Thoracic aorta (tissue), 2 donors: ENCODE data around the gene PLCL2. TPM values are rescaled to one million over a fixed set of nuclear protein-coding genes. Genes with fewer than 3 reads are reported as not detected.
A peak's percentile ranks its signal among the peaks of the same experiment; 100 is the strongest.

Experiments used
- ATAC-seq: fragments of 150-250 bp; one replicate; pipeline ENCODE4 v1.8.0; 2017; ENCODE audit warnings: low read depth; ENCODE audit not compliant: insufficient number of reproducible peaks, low FRiP score
- DNase-seq: peaks from one replicate; pipeline ENCODE4 v3.0.0-alpha.2; 2020; ENCODE audit warnings: low spot score
- H3K27ac ChIP-seq, 2 donors: fragments of 200-600 bp; sonication (generic); 1 replicate in 1 of 2; 2 replicates in 1 of 2; pipeline ENCODE4 v1.5.1; 2016; ENCODE audit warnings: mild to moderate bottlenecking in 2 of 2, moderate library complexity in 2 of 2
- H3K27me3 ChIP-seq: fragments of 200-600 bp; sonication (generic); replicated peaks from 2 replicates; pipeline ENCODE4 v1.6.0; 2016; ENCODE audit warnings: mild to moderate bottlenecking; ENCODE audit not compliant: insufficient read depth
- H3K36me3 ChIP-seq: fragments of 200-600 bp; sonication (generic); one replicate; pipeline ENCODE4 v1.5.1; 2016
- H3K4me1 ChIP-seq, 2 donors: fragments of 200-600 bp; sonication (generic); 1 replicate in 1 of 2; 2 replicates in 1 of 2; pipeline versions ENCODE4 v1.5.1 to v1.6.0; 2016; ENCODE audit warnings: low read depth in 2 of 2, mild to moderate bottlenecking in 1 of 2; ENCODE audit not compliant: control insufficient read depth in 1 of 2
- H3K4me3 ChIP-seq: fragments of 200-600 bp; sonication (generic); 2 replicates; pipeline ENCODE4 v1.5.1; 2016; ENCODE audit warnings: mild to moderate bottlenecking
- H3K9me3 ChIP-seq: fragments of 200-600 bp; sonication (generic); 2 replicates; pipeline ENCODE4 v1.5.1; 2016
- total RNA-seq, 2 donors: library from RNA; depleted of rRNA; stranded (reverse); fragments of >200 nt; gene quantifications; one replicate each; pipeline versions ENCODE4 v1.1.0 to v1.2.3, GENCODE V29; 2016
- TF ChIP-seq, protein P1 (sequence below): fragments of 200-600 bp; sonication (generic); IDR thresholded peaks from one replicate; pipeline ENCODE4 v1.5.1; 2019; ENCODE audit warnings: antibody characterized with exemption

The PLCL2 gene
- total RNA-seq, 2 donors from 2014 or later: 6.9 to 17.1 TPM

- TF ChIP-seq, protein P1, sequence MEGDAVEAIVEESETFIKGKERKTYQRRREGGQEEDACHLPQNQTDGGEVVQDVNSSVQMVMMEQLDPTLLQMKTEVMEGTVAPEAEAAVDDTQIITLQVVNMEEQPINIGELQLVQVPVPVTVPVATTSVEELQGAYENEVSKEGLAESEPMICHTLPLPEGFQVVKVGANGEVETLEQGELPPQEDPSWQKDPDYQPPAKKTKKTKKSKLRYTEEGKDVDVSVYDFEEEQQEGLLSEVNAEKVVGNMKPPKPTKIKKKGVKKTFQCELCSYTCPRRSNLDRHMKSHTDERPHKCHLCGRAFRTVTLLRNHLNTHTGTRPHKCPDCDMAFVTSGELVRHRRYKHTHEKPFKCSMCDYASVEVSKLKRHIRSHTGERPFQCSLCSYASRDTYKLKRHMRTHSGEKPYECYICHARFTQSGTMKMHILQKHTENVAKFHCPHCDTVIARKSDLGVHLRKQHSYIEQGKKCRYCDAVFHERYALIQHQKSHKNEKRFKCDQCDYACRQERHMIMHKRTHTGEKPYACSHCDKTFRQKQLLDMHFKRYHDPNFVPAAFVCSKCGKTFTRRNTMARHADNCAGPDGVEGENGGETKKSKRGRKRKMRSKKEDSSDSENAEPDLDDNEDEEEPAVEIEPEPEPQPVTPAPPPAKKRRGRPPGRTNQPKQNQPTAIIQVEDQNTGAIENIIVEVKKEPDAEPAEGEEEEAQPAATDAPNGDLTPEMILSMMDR: no peak
- H3K27ac ChIP-seq: no peak overlapping the region
- ATAC-seq (no peak), DNase-seq (no peak)
- H3K4me1 ChIP-seq: peaks cover 2 to 5% of the 10 kb centered on the region in 2 donors
- H3K27me3 ChIP-seq: no peaks in the 10 kb centered on the region
- no peaks in the 10 kb centered on the region for H3K36me3 ChIP-seq
- no peak overlapping the region for H3K4me3 ChIP-seq
- H3K9me3 ChIP-seq: no peaks in the 10 kb centered on the region
These were observed 136.9 kb downstream of the PLCL2 start for GRCh38 chr3:17021614-17022013.

- Histone ChIP-seq H3K27me3 (no peaks in the 10 kb centered on the region), H3K9me3 (no peaks in the 10 kb centered on the region), H3K36me3 (no peaks in the 10 kb centered on the region), H3K4me3 (no peak overlapping the region), H3K4me1 (peaks cover 9 to 15% of the 10 kb centered on the region in 2 donors), H3K27ac (no peak overlapping the region)
- ATAC-seq (no peak), DNase-seq (no peak)
- TF ChIP-seq, protein P1: no peak
These were observed 138.4 kb downstream of the PLCL2 start for GRCh38 chr3:17023006-17023664.

DNA sequence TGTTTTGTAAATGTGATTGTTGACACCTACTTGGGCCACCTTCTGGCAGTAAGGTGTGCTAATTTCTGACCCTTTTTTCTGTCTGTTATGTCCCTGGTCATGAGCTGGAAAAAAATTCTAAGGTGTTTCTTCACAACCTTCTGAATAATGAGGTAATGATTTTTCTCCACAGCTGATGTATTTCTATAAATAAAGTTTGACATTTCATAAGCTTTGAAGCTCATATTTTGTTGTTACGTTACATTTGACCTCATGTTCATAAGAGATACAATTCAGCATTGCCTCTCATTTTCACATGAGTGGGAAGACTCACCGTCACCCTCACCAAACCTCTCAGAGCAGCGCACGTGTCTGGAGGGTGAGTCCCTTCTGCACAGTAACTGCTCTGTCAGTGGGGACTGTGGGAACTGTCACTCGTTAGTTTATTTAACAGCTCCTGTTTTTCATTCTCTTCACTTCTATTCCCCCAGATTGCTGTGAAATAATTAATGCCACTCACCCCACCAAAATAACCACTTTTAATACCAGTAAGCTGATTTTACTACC, 140.9 kb downstream of the PLCL2 start:
- ATAC-seq: no peak
- no peaks in the 10 kb centered on the region for H3K36me3 ChIP-seq
- H3K27ac ChIP-seq: no peak overlapping the region
- peaks cover 9 to 19% of the 10 kb centered on the region in 2 donors for H3K4me1 ChIP-seq
- no peaks in the 10 kb centered on the region for H3K27me3 ChIP-seq
- no peak overlapping the region for H3K4me3 ChIP-seq
- no peaks in the 10 kb centered on the region for H3K9me3 ChIP-seq
- DNase-seq: no peak
- TF ChIP-seq, protein P1: no peak

- H3K27me3 ChIP-seq: no peaks in the 10 kb centered on the region
- ATAC-seq: peak; percentile 78
- DNase-seq: no peak
- H3K36me3 ChIP-seq: no peaks in the 10 kb centered on the region
- peak overlapping the region; percentile 34 to 55 for H3K27ac ChIP-seq
- TF ChIP-seq, protein P1: no peak
- H3K4me3 ChIP-seq: peak overlapping the region; percentile 61
- peaks cover 9 to 19% of the 10 kb centered on the region in 2 donors for H3K4me1 ChIP-seq
- H3K9me3 ChIP-seq: no peaks in the 10 kb centered on the region
These were observed 142.6 kb downstream of the PLCL2 start for GRCh38 chr3:17027318-17027717.

DNA sequence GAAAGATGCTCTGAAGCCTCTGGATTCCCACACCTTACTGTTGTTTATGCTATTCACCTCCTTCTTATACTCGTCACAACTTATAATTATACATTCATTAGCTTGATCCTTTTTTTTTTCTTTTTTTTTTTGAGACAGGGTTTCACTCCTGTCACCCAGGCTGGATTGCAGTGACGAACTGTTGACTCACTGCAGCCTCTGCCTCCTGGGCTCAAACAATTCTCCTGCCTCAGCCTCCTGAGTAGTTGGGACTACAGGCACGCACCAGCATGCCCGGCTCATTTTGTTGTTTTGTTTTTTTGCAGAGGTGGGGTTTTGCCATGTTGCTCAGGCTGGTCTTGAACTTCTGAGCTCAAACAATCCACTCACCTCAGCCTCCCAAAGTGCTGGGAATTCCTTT, 143.6 kb downstream of the PLCL2 start:
- H3K9me3 ChIP-seq: no peaks in the 10 kb centered on the region
- no peak overlapping the region for H3K4me3 ChIP-seq
- H3K36me3 ChIP-seq: no peaks in the 10 kb centered on the region
- DNase-seq (no peak), ATAC-seq (no peak)
- peaks cover 7 to 19% of the 10 kb centered on the region in 2 donors for H3K4me1 ChIP-seq
- no peak overlapping the region for H3K27ac ChIP-seq
- no peaks in the 10 kb centered on the region for H3K27me3 ChIP-seq
- TF ChIP-seq, protein P1: no peak
